Measurements from ENCODE around the gene LTBP1.

DNA sequence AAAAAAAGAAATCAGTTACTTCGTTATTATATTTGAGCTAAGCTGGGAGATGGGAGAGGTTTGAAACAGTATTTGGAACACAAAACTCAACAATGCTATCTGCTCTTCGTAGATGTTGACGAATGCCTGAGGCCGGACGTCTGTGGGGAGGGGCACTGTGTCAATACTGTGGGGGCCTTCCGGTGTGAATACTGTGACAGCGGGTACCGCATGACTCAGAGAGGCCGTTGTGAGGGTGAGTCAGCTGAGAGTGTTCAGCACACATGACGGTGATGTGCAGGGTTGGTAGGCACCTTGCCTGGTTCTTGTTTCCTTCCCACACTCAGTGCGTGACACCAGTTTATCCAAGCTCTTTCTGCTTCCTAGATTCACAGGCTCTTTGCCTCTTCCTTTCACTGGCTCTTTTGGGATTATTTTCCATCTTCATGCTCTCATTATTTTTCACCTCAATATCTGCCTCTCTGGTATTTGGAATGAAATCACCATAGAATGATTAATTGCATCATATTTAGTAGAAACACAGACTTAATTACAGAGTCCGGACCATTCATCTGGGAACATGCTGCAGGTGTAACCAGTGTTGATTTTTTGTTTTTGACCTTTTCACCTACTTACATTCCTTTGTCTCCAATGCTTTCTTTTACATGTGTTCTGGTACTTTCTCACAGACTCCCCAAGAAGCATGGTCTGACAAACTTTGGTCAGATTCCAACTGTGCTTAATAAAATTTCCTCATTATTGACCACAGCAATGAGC, 329.1 kb downstream of the LTBP1 start:
- TF ChIP-seq, protein P1, sequence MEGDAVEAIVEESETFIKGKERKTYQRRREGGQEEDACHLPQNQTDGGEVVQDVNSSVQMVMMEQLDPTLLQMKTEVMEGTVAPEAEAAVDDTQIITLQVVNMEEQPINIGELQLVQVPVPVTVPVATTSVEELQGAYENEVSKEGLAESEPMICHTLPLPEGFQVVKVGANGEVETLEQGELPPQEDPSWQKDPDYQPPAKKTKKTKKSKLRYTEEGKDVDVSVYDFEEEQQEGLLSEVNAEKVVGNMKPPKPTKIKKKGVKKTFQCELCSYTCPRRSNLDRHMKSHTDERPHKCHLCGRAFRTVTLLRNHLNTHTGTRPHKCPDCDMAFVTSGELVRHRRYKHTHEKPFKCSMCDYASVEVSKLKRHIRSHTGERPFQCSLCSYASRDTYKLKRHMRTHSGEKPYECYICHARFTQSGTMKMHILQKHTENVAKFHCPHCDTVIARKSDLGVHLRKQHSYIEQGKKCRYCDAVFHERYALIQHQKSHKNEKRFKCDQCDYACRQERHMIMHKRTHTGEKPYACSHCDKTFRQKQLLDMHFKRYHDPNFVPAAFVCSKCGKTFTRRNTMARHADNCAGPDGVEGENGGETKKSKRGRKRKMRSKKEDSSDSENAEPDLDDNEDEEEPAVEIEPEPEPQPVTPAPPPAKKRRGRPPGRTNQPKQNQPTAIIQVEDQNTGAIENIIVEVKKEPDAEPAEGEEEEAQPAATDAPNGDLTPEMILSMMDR (IDR thresholded peaks at IDR 0.05) = no peak
- TF ChIP-seq POLR2AphosphoS5 (IDR thresholded peaks at IDR 0.05; ENCODE audit: low read depth, low read length) = no peak
- TF ChIP-seq, protein P2, sequence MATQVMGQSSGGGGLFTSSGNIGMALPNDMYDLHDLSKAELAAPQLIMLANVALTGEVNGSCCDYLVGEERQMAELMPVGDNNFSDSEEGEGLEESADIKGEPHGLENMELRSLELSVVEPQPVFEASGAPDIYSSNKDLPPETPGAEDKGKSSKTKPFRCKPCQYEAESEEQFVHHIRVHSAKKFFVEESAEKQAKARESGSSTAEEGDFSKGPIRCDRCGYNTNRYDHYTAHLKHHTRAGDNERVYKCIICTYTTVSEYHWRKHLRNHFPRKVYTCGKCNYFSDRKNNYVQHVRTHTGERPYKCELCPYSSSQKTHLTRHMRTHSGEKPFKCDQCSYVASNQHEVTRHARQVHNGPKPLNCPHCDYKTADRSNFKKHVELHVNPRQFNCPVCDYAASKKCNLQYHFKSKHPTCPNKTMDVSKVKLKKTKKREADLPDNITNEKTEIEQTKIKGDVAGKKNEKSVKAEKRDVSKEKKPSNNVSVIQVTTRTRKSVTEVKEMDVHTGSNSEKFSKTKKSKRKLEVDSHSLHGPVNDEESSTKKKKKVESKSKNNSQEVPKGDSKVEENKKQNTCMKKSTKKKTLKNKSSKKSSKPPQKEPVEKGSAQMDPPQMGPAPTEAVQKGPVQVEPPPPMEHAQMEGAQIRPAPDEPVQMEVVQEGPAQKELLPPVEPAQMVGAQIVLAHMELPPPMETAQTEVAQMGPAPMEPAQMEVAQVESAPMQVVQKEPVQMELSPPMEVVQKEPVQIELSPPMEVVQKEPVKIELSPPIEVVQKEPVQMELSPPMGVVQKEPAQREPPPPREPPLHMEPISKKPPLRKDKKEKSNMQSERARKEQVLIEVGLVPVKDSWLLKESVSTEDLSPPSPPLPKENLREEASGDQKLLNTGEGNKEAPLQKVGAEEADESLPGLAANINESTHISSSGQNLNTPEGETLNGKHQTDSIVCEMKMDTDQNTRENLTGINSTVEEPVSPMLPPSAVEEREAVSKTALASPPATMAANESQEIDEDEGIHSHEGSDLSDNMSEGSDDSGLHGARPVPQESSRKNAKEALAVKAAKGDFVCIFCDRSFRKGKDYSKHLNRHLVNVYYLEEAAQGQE (IDR thresholded peaks at IDR 0.05; ENCODE audit: insufficient read depth in 1 of 2, low read depth in 2 of 2, low read length in 1 of 2) = no peak
- TF ChIP-seq TCF7L2 (IDR thresholded peaks at IDR 0.05; ENCODE audit: low read depth, low read length) = no peak

All from Panc1 (cell line).